A673 (cell line): ENCODE measurements around the gene ABRACL. TPM values are rescaled to one million over a fixed set of nuclear protein-coding genes. Genes with fewer than 3 reads are reported as not detected.

Source experiments
- BruUV-seq: library from RNA; stranded (reverse); fragments of 400-500 nt; replicated peaks from 2 replicates; lab custom pipeline; 2021; lab: Mats Ljungman, UMichigan
- CTCF ChIA-PET: fragments of 300-600 bp; sonication (Branson Sonifier 250); formaldehyde crosslinking; loops from one replicate; lab custom pipeline; 2022; ENCODE audit warnings: antibody characterized with exemption; lab: Charles Lee
- POLR2A ChIA-PET: fragments of 300-600 bp; sonication (Branson Sonifier 250); formaldehyde crosslinking; loops from one replicate; lab custom pipeline; 2022; ENCODE audit warnings: antibody characterized with exemption; ENCODE audit not compliant: low non-redundant PET; lab: Charles Lee
- DNase-seq: peaks from one replicate; pipeline ENCODE4 v3.0.0-alpha.2; 2015; ENCODE audit warnings: low spot score
- H3K27ac ChIP-seq: fragments of 200-600 bp; sonication (generic); 2 replicates; pipeline ENCODE4 v1.5.1; 2016; ENCODE audit warnings: mixed run types, low read depth, mild to moderate bottlenecking, mixed read lengths, antibody characterized with exemption, low read length; ENCODE audit not compliant: poor library complexity, severe bottlenecking
- H3K27me3 ChIP-seq: fragments of 200-600 bp; sonication (generic); replicated peaks from 2 replicates; pipeline ENCODE4 v1.6.1; 2017; ENCODE audit warnings: mixed run types, low read depth, mild to moderate bottlenecking, mixed read lengths, antibody characterized with exemption, low read length; ENCODE audit not compliant: insufficient read depth, poor library complexity
- H3K36me3 ChIP-seq: fragments of 200-600 bp; sonication (generic); 2 replicates; pipeline ENCODE4 v1.6.1; 2016; ENCODE audit warnings: mixed run types, mild to moderate bottlenecking, mixed read lengths, antibody characterized with exemption, low read length; ENCODE audit not compliant: insufficient read depth, poor library complexity, severe bottlenecking
- H3K4me1 ChIP-seq: fragments of 200-600 bp; sonication (generic); 2 replicates; pipeline ENCODE4 v1.6.1; 2017; ENCODE audit warnings: mixed run types, mild to moderate bottlenecking, mixed read lengths, antibody characterized with exemption, low read length; ENCODE audit not compliant: insufficient read depth, poor library complexity, severe bottlenecking
- H3K4me3 ChIP-seq: fragments of 200-600 bp; sonication (generic); 2 replicates; pipeline ENCODE4 v1.5.1; 2016; ENCODE audit warnings: low read depth, mixed run types, mild to moderate bottlenecking, mixed read lengths, low read length; ENCODE audit not compliant: poor library complexity, severe bottlenecking
- H3K9me3 ChIP-seq: fragments of 200-600 bp; sonication (generic); 2 replicates; pipeline ENCODE4 v1.6.1; 2016; ENCODE audit warnings: mixed run types, low read depth, mild to moderate bottlenecking, mixed read lengths, antibody characterized with exemption, low read length; ENCODE audit not compliant: poor library complexity, severe bottlenecking
- EZH2 ChIP-seq: fragments of 200-600 bp; sonication (generic); IDR thresholded peaks from 2 replicates; pipeline ENCODE4 v1.6.1; 2017; ENCODE audit warnings: borderline replicate concordance, low read depth, mild to moderate bottlenecking, mixed read lengths, antibody characterized with exemption, low read length; ENCODE audit not compliant: poor library complexity, severe bottlenecking
- intact Hi-C: fragments of 100-400 bp; cut with micrococcal nuclease; formaldehyde crosslinking; loops from one replicate; pipeline ENCODE4 v1.10.0; 2022; ENCODE audit not compliant: unreplicated experiment
- total RNA-seq: library from RNA; stranded (reverse); gene quantifications from 2 replicates; pipeline ENCODE4 v1.2.3, GENCODE V29; 2021
- TF ChIP-seq, protein P1 (sequence below): fragments of 300-800, 200-600 bp; sonication (generic); conservative IDR thresholded peaks from 2 replicates; pipeline ENCODE4 v1.5.1; 2017; ENCODE audit warnings: low read depth, mild to moderate bottlenecking, antibody characterized with exemption, low read length, moderate library complexity, mixed read lengths

ABRACL gene
- total RNA-seq, 1 experiment from 2014 or later = 98.5 TPM

- CTCF ChIA-PET = interaction anchor here (1.3 kb wide), 1 partner anchor 236 kb away, joined by 3 read pairs; no protein-coding TSS in a partner anchor
- no peak for TF ChIP-seq EZH2
- TF ChIP-seq, protein P1, sequence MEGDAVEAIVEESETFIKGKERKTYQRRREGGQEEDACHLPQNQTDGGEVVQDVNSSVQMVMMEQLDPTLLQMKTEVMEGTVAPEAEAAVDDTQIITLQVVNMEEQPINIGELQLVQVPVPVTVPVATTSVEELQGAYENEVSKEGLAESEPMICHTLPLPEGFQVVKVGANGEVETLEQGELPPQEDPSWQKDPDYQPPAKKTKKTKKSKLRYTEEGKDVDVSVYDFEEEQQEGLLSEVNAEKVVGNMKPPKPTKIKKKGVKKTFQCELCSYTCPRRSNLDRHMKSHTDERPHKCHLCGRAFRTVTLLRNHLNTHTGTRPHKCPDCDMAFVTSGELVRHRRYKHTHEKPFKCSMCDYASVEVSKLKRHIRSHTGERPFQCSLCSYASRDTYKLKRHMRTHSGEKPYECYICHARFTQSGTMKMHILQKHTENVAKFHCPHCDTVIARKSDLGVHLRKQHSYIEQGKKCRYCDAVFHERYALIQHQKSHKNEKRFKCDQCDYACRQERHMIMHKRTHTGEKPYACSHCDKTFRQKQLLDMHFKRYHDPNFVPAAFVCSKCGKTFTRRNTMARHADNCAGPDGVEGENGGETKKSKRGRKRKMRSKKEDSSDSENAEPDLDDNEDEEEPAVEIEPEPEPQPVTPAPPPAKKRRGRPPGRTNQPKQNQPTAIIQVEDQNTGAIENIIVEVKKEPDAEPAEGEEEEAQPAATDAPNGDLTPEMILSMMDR = no peak
- intact Hi-C loops = no loop called here
Measured at GRCh38 chr6:139050770-139051313, 22.3 kb downstream of the ABRACL start.

DNA sequence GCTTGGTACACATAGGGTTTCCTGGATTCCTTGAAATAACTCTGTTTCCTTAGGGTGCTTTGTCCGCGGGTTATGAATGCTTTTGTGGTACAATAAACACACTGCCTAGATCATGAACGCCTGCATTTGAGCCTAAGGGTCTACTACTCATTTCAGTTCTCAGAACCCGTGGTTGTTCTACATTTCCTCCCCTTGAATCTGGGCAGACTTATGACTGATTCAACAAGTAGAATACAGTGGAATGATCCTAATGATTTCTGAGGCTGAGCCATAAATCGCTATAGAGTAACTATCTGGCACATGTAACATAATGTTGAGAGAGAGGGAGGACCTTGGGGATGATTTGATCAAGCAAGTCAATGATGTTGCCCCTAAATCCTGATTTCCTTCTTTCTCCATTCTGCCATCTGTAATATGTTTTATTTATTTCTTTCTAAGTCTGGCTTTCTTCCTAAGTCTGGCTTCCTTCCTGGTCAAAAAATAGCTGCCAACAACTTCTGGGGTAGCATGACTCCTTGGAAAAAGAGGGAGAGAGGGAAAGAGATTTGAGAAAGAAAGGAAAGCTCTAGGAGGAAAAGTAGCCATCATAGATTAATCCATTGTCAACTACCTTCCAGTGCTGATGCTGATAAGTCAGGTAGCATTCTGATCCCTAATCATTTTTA is 23.0 kb downstream of the ABRACL start:
- CTCF ChIA-PET = interaction anchor here (1.3 kb wide), 1 partner anchor 236 kb away, joined by 3 read pairs; no protein-coding TSS in a partner anchor
- BruUV-seq = no TSS peak
- Histone ChIP-seq H3K27me3 (no peaks in the 10 kb centered on the region), H3K4me1 (no peaks in the 10 kb centered on the region), H3K4me3 (no peak overlapping the region), H3K36me3 (no peaks in the 10 kb centered on the region), H3K9me3 (no peaks in the 10 kb centered on the region), H3K27ac (no peak overlapping the region)
- POLR2A ChIA-PET = no interaction called here
- DNase-seq = no peak
- no peak for TF ChIP-seq EZH2
- TF ChIP-seq, protein P1 = no peak
- intact Hi-C loops = no loop called here

More at GRCh38 chr6:139050770-139051313, 22.3 kb downstream of the ABRACL start:
- H3K27ac ChIP-seq = no peak overlapping the region
- H3K4me1 ChIP-seq = no peaks in the 10 kb centered on the region
- no TSS peak for BruUV-seq
- no peaks in the 10 kb centered on the region for H3K9me3 ChIP-seq
- no peak for DNase-seq
- no peaks in the 10 kb centered on the region for H3K36me3 ChIP-seq
- H3K27me3 ChIP-seq = no peaks in the 10 kb centered on the region
- POLR2A ChIA-PET = no interaction called here
- no peak overlapping the region for H3K4me3 ChIP-seq

DNA sequence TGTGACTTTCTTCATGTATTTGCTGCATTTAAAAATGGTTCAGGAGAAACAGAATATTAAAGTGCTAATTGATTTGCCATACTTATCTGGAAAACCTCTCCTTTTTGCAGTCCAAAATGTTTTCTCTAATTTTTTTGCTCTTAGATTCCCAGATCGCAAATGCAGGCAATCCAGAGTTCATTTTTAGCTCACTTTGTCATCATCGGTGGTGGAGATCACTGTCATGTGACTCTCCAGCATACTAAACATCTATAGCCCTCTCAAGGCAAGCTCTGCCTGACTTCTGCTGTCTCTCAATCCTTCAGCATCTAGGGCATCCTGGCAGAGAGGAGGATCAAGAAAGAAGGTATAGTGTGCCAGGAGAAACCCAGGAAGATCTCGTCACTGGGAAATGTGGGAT is 24.8 kb downstream of the ABRACL start:
- ChIA-PET CTCF (no interaction called here), POLR2A (no interaction called here)
- BruUV-seq = no TSS peak
- TF ChIP-seq, protein P1 = no peak
- TF ChIP-seq EZH2 = no peak
- no peak overlapping the region for H3K27ac ChIP-seq
- no peak for DNase-seq
- no peaks in the 10 kb centered on the region for H3K4me1 ChIP-seq
- H3K36me3 ChIP-seq = no peaks in the 10 kb centered on the region
- intact Hi-C loops = no loop called here
- no peak overlapping the region for H3K4me3 ChIP-seq
- H3K27me3 ChIP-seq = no peaks in the 10 kb centered on the region
- H3K9me3 ChIP-seq = no peaks in the 10 kb centered on the region
